Osteoblast (primary cell): ENCODE measurements around the gene ABCC2. TPM values are rescaled to one million over a fixed set of nuclear protein-coding genes. Genes with fewer than 3 reads are reported as not detected.
A peak's percentile ranks its signal among the peaks of the same experiment; 100 is the strongest.

ENCODE experiments used
- DNase-seq: peaks from one replicate; pipeline ENCODE4 v3.0.0; 2011; ENCODE audit warnings: low spot score, mixed read lengths; ENCODE audit not compliant: insufficient read length; ENCODE audit errors: missing footprints
- H2AFZ ChIP-seq: 2 replicates; pipeline ENCODE4 v1.6.0; 2011; ENCODE audit warnings: mild to moderate bottlenecking, low read length
- H3K27ac ChIP-seq: 2 replicates; pipeline ENCODE4 v1.5.1; 2011; ENCODE audit warnings: mild to moderate bottlenecking, low read depth, low read length, moderate library complexity
- H3K27me3 ChIP-seq: 2 replicates; pipeline ENCODE4 v1.6.0; 2012; ENCODE audit warnings: mild to moderate bottlenecking, control low read depth, inconsistent platforms, low read length, moderate library complexity; ENCODE audit not compliant: insufficient read depth
- H3K36me3 ChIP-seq: 2 replicates; pipeline ENCODE4 v1.5.1; 2011; ENCODE audit warnings: mild to moderate bottlenecking, low read length, control low read depth, moderate library complexity; ENCODE audit not compliant: insufficient read depth
- H3K4me1 ChIP-seq: 2 replicates; pipeline ENCODE4 v1.5.1; 2011; ENCODE audit warnings: mild to moderate bottlenecking, low read length, control low read depth, moderate library complexity; ENCODE audit not compliant: insufficient read depth
- H3K4me2 ChIP-seq: 2 replicates; pipeline ENCODE4 v1.6.0; 2011; ENCODE audit warnings: mild to moderate bottlenecking, low read length; ENCODE audit not compliant: insufficient read depth
- H3K4me3 ChIP-seq: fragments of 200-600 bp; sonication (generic); 3 replicates; pipeline ENCODE4 v1.5.1; 2012; ENCODE audit warnings: mild to moderate bottlenecking, low read length, inconsistent platforms; ENCODE audit not compliant: insufficient read depth
- H3K79me2 ChIP-seq: 2 replicates; pipeline ENCODE4 v1.6.0; 2012; ENCODE audit warnings: mild to moderate bottlenecking, low read length, control low read depth, inconsistent platforms; ENCODE audit not compliant: insufficient read depth
- H3K9me3 ChIP-seq: 2 replicates; pipeline ENCODE4 v1.5.1; 2011; ENCODE audit warnings: low read depth, low read length, control low read depth
- H4K20me1 ChIP-seq: 2 replicates; pipeline ENCODE4 v1.6.0; 2012; ENCODE audit warnings: mild to moderate bottlenecking, low read length, control low read depth; ENCODE audit not compliant: insufficient read depth
- total RNA-seq: library from RNA; depleted of rRNA; stranded (reverse); fragments of >200 nt; gene quantifications from 2 replicates; pipeline ENCODE4 v1.2.3, GENCODE V29; 2012
- TF ChIP-seq, protein P1 (sequence below): IDR thresholded peaks from 2 replicates; pipeline ENCODE4 v1.5.1; 2011; ENCODE audit warnings: mild to moderate bottlenecking, low read depth, low read length, moderate library complexity; ENCODE audit errors: extremely low read depth

The ABCC2 gene
- total RNA-seq, 1 donor: 1.8 TPM

DNA sequence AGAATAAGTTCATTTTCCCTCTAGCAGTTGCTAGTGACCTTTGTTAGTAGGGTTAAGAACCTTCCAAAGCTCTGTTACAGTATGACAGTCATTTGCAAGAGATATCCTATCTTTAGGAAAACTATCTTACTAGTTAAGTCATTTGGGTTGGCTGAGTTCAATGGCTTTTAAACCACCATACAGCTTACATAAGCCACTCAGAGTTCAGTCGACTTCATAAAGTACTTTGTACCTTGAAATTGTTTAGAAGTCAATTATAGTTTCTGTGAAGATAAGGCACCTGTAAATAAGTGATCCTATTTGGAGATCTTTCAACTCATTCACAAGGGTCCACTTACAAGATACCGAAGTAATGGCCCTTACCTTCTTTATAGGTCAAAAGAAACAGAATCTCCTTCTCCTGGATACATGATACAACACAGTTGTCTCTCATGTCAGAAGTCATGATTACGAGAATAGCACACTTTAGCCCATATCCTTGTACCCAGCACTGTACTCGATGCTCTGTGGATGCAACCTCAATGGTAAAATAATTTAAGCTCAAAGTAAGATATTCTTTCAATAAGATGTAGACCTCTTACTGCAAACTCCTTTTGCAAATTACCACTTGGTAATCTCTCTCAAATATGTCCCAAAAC, 11.9 kb upstream of the ABCC2 start:
- Histone ChIP-seq H3K4me3 (no peak overlapping the region), H3K9me3 (no peaks in the 10 kb centered on the region), H3K4me1 (peaks cover 5% of the 10 kb centered on the region), H3K79me2 (no peaks in the 10 kb centered on the region), H3K27me3 (no peaks in the 10 kb centered on the region), H2AFZ (no peak overlapping the region), H3K4me2 (no peak overlapping the region), H3K27ac (no peak overlapping the region), H3K36me3 (no peaks in the 10 kb centered on the region), H4K20me1 (no peaks in the 10 kb centered on the region)
- TF ChIP-seq, protein P1, sequence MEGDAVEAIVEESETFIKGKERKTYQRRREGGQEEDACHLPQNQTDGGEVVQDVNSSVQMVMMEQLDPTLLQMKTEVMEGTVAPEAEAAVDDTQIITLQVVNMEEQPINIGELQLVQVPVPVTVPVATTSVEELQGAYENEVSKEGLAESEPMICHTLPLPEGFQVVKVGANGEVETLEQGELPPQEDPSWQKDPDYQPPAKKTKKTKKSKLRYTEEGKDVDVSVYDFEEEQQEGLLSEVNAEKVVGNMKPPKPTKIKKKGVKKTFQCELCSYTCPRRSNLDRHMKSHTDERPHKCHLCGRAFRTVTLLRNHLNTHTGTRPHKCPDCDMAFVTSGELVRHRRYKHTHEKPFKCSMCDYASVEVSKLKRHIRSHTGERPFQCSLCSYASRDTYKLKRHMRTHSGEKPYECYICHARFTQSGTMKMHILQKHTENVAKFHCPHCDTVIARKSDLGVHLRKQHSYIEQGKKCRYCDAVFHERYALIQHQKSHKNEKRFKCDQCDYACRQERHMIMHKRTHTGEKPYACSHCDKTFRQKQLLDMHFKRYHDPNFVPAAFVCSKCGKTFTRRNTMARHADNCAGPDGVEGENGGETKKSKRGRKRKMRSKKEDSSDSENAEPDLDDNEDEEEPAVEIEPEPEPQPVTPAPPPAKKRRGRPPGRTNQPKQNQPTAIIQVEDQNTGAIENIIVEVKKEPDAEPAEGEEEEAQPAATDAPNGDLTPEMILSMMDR: no peak
- DNase-seq: no peak

GRCh38 chr10:99775850-99776249, 6.6 kb upstream of the ABCC2 start:
- Histone ChIP-seq H2AFZ (no peak overlapping the region), H3K27me3 (no peaks in the 10 kb centered on the region), H3K27ac (peak overlapping the region; percentile 89), H3K79me2 (no peaks in the 10 kb centered on the region), H3K4me2 (peak overlapping the region; percentile 52), H4K20me1 (no peaks in the 10 kb centered on the region), H3K4me1 (peaks cover 29% of the 10 kb centered on the region), H3K9me3 (no peaks in the 10 kb centered on the region), H3K4me3 (no peak overlapping the region), H3K36me3 (no peaks in the 10 kb centered on the region)
- TF ChIP-seq, protein P1: no peak
- DNase-seq: peak; percentile 87

- Histone ChIP-seq H4K20me1 (no peaks in the 10 kb centered on the region), H2AFZ (no peak overlapping the region), H3K9me3 (no peaks in the 10 kb centered on the region), H3K4me3 (no peak overlapping the region), H3K79me2 (no peaks in the 10 kb centered on the region), H3K4me1 (peaks cover 29% of the 10 kb centered on the region), H3K27me3 (no peaks in the 10 kb centered on the region), H3K27ac (no peak overlapping the region), H3K4me2 (no peak overlapping the region), H3K36me3 (no peaks in the 10 kb centered on the region)
- TF ChIP-seq, protein P1: no peak
- DNase-seq: no peak
These were observed 4.3 kb upstream of the ABCC2 start for GRCh38 chr10:99777918-99778714.

GRCh38 chr10:99779335-99779734, 3.1 kb upstream of the ABCC2 start:
- no peaks in the 10 kb centered on the region for H3K27me3 ChIP-seq
- H4K20me1 ChIP-seq: no peaks in the 10 kb centered on the region
- H2AFZ ChIP-seq: peak overlapping the region; percentile 40
- no peaks in the 10 kb centered on the region for H3K79me2 ChIP-seq
- H3K27ac ChIP-seq: peak overlapping the region; percentile 83
- no peaks in the 10 kb centered on the region for H3K9me3 ChIP-seq
- no peak for DNase-seq
- peak overlapping the region; percentile 39 for H3K4me3 ChIP-seq
- TF ChIP-seq, protein P1: no peak
- H3K36me3 ChIP-seq: no peaks in the 10 kb centered on the region
- H3K4me2 ChIP-seq: peak overlapping the region; percentile 74
- peaks cover 42% of the 10 kb centered on the region for H3K4me1 ChIP-seq
